GM12878 (cell line): ENCODE measurements around the gene FAM89B. TPM values are rescaled to one million over a fixed set of nuclear protein-coding genes. Genes with fewer than 3 reads are reported as not detected.

ENCODE experiments used
- ATF7 ChIP-seq: fragments of 450-650 bp; IDR thresholded peaks from 2 replicates; pipeline ENCODE4 v1.6.1; 2016; ENCODE audit warnings: low read depth, mild to moderate bottlenecking
- ESRRA ChIP-seq: IDR thresholded peaks from 2 replicates; pipeline ENCODE4 v1.6.1; 2012; ENCODE audit warnings: mild to moderate bottlenecking, low read length, improper control_type of control experiment
- ETV6 ChIP-seq, 2 experiments: fragments of 450-650 bp in 1 of 2; IDR thresholded peaks in 1 of 2; conservative IDR thresholded peaks in 1 of 2; 2 replicates each; pipeline ENCODE4 v1.6.1; 2014; ENCODE audit warnings: antibody characterized with exemption in 1 of 2, borderline replicate concordance in 1 of 2, low read depth in 1 of 2, mild to moderate bottlenecking in 1 of 2, moderate library complexity in 1 of 2
- GATAD2B ChIP-seq: fragments of 450-650 bp; conservative IDR thresholded peaks from 2 replicates; pipeline ENCODE4 v1.6.1; 2017; ENCODE audit warnings: low read depth, mild to moderate bottlenecking, moderate library complexity
- HDAC2 ChIP-seq: fragments of 200-600 bp; sonication (generic); IDR thresholded peaks from 2 replicates; pipeline ENCODE4 v1.6.1; 2017
- IKZF1 ChIP-seq: fragments of 450-650 bp; conservative IDR thresholded peaks from 2 replicates; pipeline ENCODE4 v1.6.1; 2017; ENCODE audit warnings: antibody characterized with exemption, mild to moderate bottlenecking
- LARP7 ChIP-seq: fragments of 450-650 bp; IDR thresholded peaks from 2 replicates; pipeline ENCODE4 v1.6.1; 2017; ENCODE audit warnings: mild to moderate bottlenecking
- SIN3A ChIP-seq: IDR thresholded peaks from 2 replicates; pipeline ENCODE4 v1.6.1; 2012; ENCODE audit warnings: low read depth, low read length, improper control_type of control experiment
- STAT1 ChIP-seq: fragments of 450-650 bp; conservative IDR thresholded peaks from 2 replicates; pipeline ENCODE4 v1.6.1; 2014; ENCODE audit warnings: antibody characterized with exemption, mild to moderate bottlenecking
- TCF12 ChIP-seq: IDR thresholded peaks from 2 replicates; pipeline ENCODE4 v1.6.1; 2011; ENCODE audit warnings: low read depth, mild to moderate bottlenecking, low read length
- YY1 ChIP-seq: IDR thresholded peaks from 2 replicates; pipeline ENCODE4 v1.6.1; 2011; ENCODE audit warnings: low read depth, mild to moderate bottlenecking, low read length
- ZSCAN29 ChIP-seq: fragments of 450-650 bp; IDR thresholded peaks from 2 replicates; pipeline ENCODE4 v1.6.1; 2017; ENCODE audit warnings: mild to moderate bottlenecking, moderate library complexity
- polyA plus RNA-seq, 11 experiments: library from polyadenylated mRNA; depleted of rRNA in 4 of 11; unstranded in 6 of 11; stranded (reverse) in 5 of 11; fragments of >200 nt; fragmentation: Nextera tagmentation in 4 of 11; fragmentation: Illumina TruSeq in 1 of 11; extraction: Ambion mirVana in 4 of 11; extraction: Trizol in 1 of 11; gene quantifications; 1 replicate in 1 of 11; 2 replicates in 10 of 11; pipeline versions ENCODE4 v1.2.1 to v1.2.3, GENCODE V29; 2011 to 2016; ENCODE audit warnings: inconsistent platforms in 2 of 11, missing spikeins in 2 of 11, low read depth in 1 of 11
- total RNA-seq, 4 experiments: library from RNA; depleted of rRNA in 3 of 4; stranded (reverse); fragments of >200 nt in 3 of 4; fragmentation: Illumina TruSeq in 1 of 4; extraction: Trizol in 1 of 4; gene quantifications; 2 replicates each; pipeline versions ENCODE4 v1.2.1 to v1.2.3, GENCODE V29; 2013 to 2021
- TF ChIP-seq, protein P1 (sequence below): IDR thresholded peaks from 2 replicates; pipeline ENCODE4 v1.6.1; 2011; ENCODE audit warnings: low read depth, mild to moderate bottlenecking, low read length, moderate library complexity, borderline replicate concordance; ENCODE audit errors: extremely low read depth
- TF ChIP-seq, protein P2 (sequence below), 3 experiments: IDR thresholded peaks in 2 of 3; conservative IDR thresholded peaks in 1 of 3; 2 replicates each; pipeline ENCODE4 v1.5.1; 2011; ENCODE audit warnings: low read depth in 3 of 3, low read length in 3 of 3, mild to moderate bottlenecking in 3 of 3, control low read depth in 2 of 3, moderate library complexity in 2 of 3, inconsistent platforms in 1 of 3, mixed read lengths in 1 of 3; ENCODE audit not compliant: control insufficient read depth in 2 of 3, insufficient read depth in 1 of 3; ENCODE audit errors: extremely low read depth in 1 of 3
- TF ChIP-seq, protein P3 (sequence below): fragments of 450-650 bp; IDR thresholded peaks from 2 replicates; pipeline ENCODE4 v1.6.1; 2017; ENCODE audit warnings: mild to moderate bottlenecking, moderate library complexity
- TF ChIP-seq, protein P4 (sequence below): fragments of 450-650 bp; IDR thresholded peaks from 2 replicates; pipeline ENCODE4 v1.6.1; 2017; ENCODE audit warnings: low read depth, mild to moderate bottlenecking, moderate library complexity
- TF ChIP-seq, protein P5 (sequence below): fragments of 450-650 bp; IDR thresholded peaks from 2 replicates; pipeline ENCODE4 v1.6.1; 2016; ENCODE audit warnings: mild to moderate bottlenecking, moderate library complexity, borderline replicate concordance

FAM89B gene
- total and polyA plus RNA-seq, 10 of the 15 experiments (the other 5 are each of a cell fraction or from before 2014, with no cell fraction given), result 0.34 to 36.7 (median 9.8) TPM

DNA sequence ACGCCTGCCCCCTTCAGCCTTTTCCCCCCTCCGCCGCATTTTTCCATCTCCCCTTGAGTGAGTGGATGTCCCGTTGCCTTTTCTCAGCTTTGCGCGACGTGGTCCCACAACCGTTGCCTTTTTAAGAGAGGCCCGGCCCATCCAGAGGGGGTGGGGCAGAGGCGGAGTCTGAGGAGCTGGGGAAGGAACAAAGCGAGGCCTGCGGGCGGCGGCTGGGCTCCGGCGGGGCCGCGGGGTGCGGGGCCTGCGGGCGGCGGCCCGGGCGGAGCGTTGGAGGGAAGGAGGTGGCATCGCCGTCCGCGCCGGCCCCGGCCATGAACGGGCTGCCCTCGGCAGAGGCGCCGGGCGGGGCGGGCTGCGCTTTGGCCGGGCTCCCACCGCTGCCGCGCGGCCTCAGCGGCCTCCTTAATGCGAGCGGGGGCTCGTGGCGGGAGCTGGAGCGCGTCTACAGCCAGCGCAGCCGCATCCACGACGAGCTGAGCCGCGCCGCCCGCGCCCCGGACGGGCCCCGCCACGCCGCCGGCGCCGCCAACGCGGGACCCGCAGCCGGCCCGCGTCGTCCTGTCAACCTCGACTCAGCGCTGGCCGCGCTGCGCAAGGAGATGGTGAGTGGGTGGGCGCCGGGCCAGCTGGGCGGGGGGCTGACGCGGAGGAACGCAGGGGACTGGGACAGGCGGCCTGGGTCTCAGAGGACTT is at the start of gene FAM89B (continued):
- TF ChIP-seq ETV6 (conservative IDR thresholded peaks at IDR 0.05 in 1 of 2, IDR thresholded peaks at IDR 0.05 in 1 of 2; ENCODE audit: borderline replicate concordance in 1 of 2, low read depth in 1 of 2) (no peak), TCF12 (no peak), ATF7 (0 out of 2 replicates have a peak, but pooled peaks have one; percentile 10), STAT1 (no peak), IKZF1 (peak; percentile 64; the same call in 1 of the 2 replicates), GATAD2B (peak; percentile 79), SIN3A (no peak), YY1 (0 out of 2 replicates have a peak, but pooled peaks have one; percentile 16), ESRRA (no peak), ZSCAN29 (0 out of 2 replicates have a peak, but pooled peaks have one; percentile 28), LARP7 (peak; percentile 92), HDAC2 (no peak)
- TF ChIP-seq, protein P1, sequence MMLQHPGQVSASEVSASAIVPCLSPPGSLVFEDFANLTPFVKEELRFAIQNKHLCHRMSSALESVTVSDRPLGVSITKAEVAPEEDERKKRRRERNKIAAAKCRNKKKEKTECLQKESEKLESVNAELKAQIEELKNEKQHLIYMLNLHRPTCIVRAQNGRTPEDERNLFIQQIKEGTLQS, result no peak
- TF ChIP-seq, protein P2, sequence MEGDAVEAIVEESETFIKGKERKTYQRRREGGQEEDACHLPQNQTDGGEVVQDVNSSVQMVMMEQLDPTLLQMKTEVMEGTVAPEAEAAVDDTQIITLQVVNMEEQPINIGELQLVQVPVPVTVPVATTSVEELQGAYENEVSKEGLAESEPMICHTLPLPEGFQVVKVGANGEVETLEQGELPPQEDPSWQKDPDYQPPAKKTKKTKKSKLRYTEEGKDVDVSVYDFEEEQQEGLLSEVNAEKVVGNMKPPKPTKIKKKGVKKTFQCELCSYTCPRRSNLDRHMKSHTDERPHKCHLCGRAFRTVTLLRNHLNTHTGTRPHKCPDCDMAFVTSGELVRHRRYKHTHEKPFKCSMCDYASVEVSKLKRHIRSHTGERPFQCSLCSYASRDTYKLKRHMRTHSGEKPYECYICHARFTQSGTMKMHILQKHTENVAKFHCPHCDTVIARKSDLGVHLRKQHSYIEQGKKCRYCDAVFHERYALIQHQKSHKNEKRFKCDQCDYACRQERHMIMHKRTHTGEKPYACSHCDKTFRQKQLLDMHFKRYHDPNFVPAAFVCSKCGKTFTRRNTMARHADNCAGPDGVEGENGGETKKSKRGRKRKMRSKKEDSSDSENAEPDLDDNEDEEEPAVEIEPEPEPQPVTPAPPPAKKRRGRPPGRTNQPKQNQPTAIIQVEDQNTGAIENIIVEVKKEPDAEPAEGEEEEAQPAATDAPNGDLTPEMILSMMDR (IDR thresholded peaks at IDR 0.05 in 2 of 3, conservative IDR thresholded peaks at IDR 0.05 in 1 of 3; ENCODE audit: control insufficient read depth in 2 of 3, extremely low read depth in 1 of 3, insufficient read depth in 1 of 3, low read depth in 3 of 3, low read length in 3 of 3), result no peak
- TF ChIP-seq, protein P3, sequence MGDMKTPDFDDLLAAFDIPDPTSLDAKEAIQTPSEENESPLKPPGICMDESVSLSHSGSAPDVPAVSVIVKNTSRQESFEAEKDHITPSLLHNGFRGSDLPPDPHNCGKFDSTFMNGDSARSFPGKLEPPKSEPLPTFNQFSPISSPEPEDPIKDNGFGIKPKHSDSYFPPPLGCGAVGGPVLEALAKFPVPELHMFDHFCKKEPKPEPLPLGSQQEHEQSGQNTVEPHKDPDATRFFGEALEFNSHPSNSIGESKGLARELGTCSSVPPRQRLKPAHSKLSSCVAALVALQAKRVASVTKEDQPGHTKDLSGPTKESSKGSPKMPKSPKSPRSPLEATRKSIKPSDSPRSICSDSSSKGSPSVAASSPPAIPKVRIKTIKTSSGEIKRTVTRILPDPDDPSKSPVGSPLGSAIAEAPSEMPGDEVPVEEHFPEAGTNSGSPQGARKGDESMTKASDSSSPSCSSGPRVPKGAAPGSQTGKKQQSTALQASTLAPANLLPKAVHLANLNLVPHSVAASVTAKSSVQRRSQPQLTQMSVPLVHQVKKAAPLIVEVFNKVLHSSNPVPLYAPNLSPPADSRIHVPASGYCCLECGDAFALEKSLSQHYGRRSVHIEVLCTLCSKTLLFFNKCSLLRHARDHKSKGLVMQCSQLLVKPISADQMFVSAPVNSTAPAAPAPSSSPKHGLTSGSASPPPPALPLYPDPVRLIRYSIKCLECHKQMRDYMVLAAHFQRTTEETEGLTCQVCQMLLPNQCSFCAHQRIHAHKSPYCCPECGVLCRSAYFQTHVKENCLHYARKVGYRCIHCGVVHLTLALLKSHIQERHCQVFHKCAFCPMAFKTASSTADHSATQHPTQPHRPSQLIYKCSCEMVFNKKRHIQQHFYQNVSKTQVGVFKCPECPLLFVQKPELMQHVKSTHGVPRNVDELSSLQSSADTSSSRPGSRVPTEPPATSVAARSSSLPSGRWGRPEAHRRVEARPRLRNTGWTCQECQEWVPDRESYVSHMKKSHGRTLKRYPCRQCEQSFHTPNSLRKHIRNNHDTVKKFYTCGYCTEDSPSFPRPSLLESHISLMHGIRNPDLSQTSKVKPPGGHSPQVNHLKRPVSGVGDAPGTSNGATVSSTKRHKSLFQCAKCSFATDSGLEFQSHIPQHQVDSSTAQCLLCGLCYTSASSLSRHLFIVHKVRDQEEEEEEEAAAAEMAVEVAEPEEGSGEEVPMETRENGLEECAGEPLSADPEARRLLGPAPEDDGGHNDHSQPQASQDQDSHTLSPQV, result no peak
- TF ChIP-seq, protein P4, sequence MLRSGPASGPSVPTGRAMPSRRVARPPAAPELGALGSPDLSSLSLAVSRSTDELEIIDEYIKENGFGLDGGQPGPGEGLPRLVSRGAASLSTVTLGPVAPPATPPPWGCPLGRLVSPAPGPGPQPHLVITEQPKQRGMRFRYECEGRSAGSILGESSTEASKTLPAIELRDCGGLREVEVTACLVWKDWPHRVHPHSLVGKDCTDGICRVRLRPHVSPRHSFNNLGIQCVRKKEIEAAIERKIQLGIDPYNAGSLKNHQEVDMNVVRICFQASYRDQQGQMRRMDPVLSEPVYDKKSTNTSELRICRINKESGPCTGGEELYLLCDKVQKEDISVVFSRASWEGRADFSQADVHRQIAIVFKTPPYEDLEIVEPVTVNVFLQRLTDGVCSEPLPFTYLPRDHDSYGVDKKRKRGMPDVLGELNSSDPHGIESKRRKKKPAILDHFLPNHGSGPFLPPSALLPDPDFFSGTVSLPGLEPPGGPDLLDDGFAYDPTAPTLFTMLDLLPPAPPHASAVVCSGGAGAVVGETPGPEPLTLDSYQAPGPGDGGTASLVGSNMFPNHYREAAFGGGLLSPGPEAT, result peak; percentile 67; the same call in 1 of the 2 replicates
- TF ChIP-seq, protein P5, sequence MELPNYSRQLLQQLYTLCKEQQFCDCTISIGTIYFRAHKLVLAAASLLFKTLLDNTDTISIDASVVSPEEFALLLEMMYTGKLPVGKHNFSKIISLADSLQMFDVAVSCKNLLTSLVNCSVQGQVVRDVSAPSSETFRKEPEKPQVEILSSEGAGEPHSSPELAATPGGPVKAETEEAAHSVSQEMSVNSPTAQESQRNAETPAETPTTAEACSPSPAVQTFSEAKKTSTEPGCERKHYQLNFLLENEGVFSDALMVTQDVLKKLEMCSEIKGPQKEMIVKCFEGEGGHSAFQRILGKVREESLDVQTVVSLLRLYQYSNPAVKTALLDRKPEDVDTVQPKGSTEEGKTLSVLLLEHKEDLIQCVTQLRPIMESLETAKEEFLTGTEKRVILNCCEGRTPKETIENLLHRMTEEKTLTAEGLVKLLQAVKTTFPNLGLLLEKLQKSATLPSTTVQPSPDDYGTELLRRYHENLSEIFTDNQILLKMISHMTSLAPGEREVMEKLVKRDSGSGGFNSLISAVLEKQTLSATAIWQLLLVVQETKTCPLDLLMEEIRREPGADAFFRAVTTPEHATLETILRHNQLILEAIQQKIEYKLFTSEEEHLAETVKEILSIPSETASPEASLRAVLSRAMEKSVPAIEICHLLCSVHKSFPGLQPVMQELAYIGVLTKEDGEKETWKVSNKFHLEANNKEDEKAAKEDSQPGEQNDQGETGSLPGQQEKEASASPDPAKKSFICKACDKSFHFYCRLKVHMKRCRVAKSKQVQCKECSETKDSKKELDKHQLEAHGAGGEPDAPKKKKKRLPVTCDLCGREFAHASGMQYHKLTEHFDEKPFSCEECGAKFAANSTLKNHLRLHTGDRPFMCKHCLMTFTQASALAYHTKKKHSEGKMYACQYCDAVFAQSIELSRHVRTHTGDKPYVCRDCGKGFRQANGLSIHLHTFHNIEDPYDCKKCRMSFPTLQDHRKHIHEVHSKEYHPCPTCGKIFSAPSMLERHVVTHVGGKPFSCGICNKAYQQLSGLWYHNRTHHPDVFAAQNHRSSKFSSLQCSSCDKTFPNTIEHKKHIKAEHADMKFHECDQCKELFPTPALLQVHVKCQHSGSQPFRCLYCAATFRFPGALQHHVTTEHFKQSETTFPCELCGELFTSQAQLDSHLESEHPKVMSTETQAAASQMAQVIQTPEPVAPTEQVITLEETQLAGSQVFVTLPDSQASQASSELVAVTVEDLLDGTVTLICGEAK, result no peak
